K562 (cell line): ENCODE measurements around the gene ATP1A3. TPM values are rescaled to one million over a fixed set of nuclear protein-coding genes. Genes with fewer than 3 reads are reported as not detected.

Experiments used
- KDM5B ChIP-seq: fragments of 200-600 bp; sonication (generic); IDR thresholded peaks from 2 replicates; pipeline ENCODE4 v1.6.1; 2012; ENCODE audit warnings: low read depth, mild to moderate bottlenecking, moderate library complexity, low read length, control low read depth, inconsistent platforms; ENCODE audit not compliant: insufficient replicate concordance
- MTF1 ChIP-seq: fragments of 250-450 bp; sonication (Bioruptor Pico); IDR thresholded peaks from 2 replicates; pipeline ENCODE4 v1.9.0; 2021; ENCODE audit warnings: moderate library complexity, mild to moderate bottlenecking, inconsistent platforms, borderline replicate concordance
- MYBL2 ChIP-seq, 2 experiments: fragments of 450-650 bp in 1 of 2; sonication (generic) in 1 of 2; formaldehyde crosslinking in 1 of 2; IDR thresholded peaks; 2 replicates each; pipeline versions ENCODE4 v1.6.1 to v1.8.1; 2017 to 2022; ENCODE audit warnings: borderline replicate concordance in 1 of 2, inconsistent platforms in 1 of 2, low read depth in 1 of 2, mild to moderate bottlenecking in 1 of 2, missing genetic modification reagents in 1 of 2, moderate library complexity in 1 of 2
- RNF2 ChIP-seq: sonication (generic); IDR thresholded peaks from 2 replicates; pipeline ENCODE4 v1.6.1; 2016
- ZNF586 ChIP-seq: fragments of 450-650 bp; formaldehyde crosslinking; conservative IDR thresholded peaks from 2 replicates; pipeline ENCODE4 v1.4.0; 2020; ENCODE audit warnings: mild to moderate bottlenecking, moderate library complexity
- ZNF695 ChIP-seq: fragments of 450-650 bp; formaldehyde crosslinking; IDR thresholded peaks from 2 replicates; pipeline ENCODE4 v1.4.0; 2020; ENCODE audit warnings: mild to moderate bottlenecking, moderate library complexity
- polyA plus RNA-seq, 8 experiments: library from polyadenylated mRNA; depleted of rRNA in 4 of 8; stranded (reverse) in 5 of 8; unstranded in 3 of 8; fragments of >200 nt; fragmentation: Nextera tagmentation in 2 of 8; fragmentation: Illumina TruSeq in 1 of 8; extraction: Ambion mirVana in 2 of 8; extraction: Trizol in 1 of 8; gene quantifications; 2 replicates each; pipeline versions ENCODE4 v1.2.1 to v1.2.3, GENCODE V29; 2011 to 2014; ENCODE audit warnings: inconsistent platforms in 1 of 8, missing spikeins in 1 of 8
- total RNA-seq, 7 experiments: library from RNA; depleted of rRNA in 6 of 7; stranded (reverse); fragments of >200 nt in 6 of 7; fragmentation: Illumina TruSeq in 2 of 7; extraction: Trizol in 2 of 7; gene quantifications; 2 replicates each; pipeline versions ENCODE4 v1.2.1 to v1.2.3, GENCODE V29; 2011 to 2021; ENCODE audit warnings: low replicate concordance in 1 of 7
- TF ChIP-seq, protein P1 (sequence below): fragments of 200-800 bp; sonication (Bioruptor generic); IDR thresholded peaks from 2 replicates; pipeline ENCODE4 v1.6.1; 2016; ENCODE audit warnings: missing genetic modification characterization, missing compliant biosample characterization
- TF ChIP-seq, protein P2 (sequence below), 2 experiments: IDR thresholded peaks; 2 replicates each; pipeline ENCODE4 v1.6.1; 2012; ENCODE audit warnings: improper control_type of control experiment in 2 of 2, low read depth in 2 of 2, low read length in 2 of 2, borderline replicate concordance in 1 of 2

Gene ATP1A3
- total and polyA plus RNA-seq, 9 of the 15 experiments (the other 6 are each of a cell fraction or from before 2014, with no cell fraction given), result 0.03 to 1.0 (median 0.17) TPM; not detected in 3

DNA sequence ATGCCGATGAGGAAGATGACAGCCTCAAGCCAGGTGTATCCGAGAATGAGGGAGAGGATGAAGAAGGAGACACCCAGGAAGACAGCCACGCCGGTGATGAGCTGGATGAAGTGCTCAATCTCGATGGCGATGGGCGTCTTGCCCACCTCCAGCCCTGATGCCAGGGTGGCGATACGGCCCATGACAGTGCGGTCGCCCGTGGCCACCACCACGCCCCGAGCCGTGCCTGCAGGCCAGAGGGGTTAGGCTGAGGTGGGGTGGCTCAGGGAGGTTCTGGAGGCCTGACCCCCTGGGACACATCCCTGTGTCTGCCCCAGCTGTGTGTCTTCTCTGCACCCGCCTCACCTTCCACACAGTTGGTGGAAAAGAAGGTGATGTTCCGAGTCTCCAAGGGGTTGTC lies 9.1 kb downstream of the ATP1A3 start (continued):
- TF ChIP-seq, protein P1, sequence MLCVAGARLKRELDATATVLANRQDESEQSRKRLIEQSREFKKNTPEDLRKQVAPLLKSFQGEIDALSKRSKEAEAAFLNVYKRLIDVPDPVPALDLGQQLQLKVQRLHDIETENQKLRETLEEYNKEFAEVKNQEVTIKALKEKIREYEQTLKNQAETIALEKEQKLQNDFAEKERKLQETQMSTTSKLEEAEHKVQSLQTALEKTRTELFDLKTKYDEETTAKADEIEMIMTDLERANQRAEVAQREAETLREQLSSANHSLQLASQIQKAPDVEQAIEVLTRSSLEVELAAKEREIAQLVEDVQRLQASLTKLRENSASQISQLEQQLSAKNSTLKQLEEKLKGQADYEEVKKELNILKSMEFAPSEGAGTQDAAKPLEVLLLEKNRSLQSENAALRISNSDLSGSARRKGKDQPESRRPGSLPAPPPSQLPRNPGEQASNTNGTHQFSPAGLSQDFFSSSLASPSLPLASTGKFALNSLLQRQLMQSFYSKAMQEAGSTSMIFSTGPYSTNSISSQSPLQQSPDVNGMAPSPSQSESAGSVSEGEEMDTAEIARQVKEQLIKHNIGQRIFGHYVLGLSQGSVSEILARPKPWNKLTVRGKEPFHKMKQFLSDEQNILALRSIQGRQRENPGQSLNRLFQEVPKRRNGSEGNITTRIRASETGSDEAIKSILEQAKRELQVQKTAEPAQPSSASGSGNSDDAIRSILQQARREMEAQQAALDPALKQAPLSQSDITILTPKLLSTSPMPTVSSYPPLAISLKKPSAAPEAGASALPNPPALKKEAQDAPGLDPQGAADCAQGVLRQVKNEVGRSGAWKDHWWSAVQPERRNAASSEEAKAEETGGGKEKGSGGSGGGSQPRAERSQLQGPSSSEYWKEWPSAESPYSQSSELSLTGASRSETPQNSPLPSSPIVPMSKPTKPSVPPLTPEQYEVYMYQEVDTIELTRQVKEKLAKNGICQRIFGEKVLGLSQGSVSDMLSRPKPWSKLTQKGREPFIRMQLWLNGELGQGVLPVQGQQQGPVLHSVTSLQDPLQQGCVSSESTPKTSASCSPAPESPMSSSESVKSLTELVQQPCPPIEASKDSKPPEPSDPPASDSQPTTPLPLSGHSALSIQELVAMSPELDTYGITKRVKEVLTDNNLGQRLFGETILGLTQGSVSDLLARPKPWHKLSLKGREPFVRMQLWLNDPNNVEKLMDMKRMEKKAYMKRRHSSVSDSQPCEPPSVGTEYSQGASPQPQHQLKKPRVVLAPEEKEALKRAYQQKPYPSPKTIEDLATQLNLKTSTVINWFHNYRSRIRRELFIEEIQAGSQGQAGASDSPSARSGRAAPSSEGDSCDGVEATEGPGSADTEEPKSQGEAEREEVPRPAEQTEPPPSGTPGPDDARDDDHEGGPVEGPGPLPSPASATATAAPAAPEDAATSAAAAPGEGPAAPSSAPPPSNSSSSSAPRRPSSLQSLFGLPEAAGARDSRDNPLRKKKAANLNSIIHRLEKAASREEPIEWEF (CRISPR knock-in tag), result no peak
- no peak for TF ChIP-seq MYBL2 (IDR thresholded peaks at IDR 0.05; ENCODE audit: low read depth)
- no peak for TF ChIP-seq MYBL2 (CRISPR knock-in tag; IDR thresholded peaks at IDR 0.05; ENCODE audit: borderline replicate concordance)
- TF ChIP-seq, protein P2, sequence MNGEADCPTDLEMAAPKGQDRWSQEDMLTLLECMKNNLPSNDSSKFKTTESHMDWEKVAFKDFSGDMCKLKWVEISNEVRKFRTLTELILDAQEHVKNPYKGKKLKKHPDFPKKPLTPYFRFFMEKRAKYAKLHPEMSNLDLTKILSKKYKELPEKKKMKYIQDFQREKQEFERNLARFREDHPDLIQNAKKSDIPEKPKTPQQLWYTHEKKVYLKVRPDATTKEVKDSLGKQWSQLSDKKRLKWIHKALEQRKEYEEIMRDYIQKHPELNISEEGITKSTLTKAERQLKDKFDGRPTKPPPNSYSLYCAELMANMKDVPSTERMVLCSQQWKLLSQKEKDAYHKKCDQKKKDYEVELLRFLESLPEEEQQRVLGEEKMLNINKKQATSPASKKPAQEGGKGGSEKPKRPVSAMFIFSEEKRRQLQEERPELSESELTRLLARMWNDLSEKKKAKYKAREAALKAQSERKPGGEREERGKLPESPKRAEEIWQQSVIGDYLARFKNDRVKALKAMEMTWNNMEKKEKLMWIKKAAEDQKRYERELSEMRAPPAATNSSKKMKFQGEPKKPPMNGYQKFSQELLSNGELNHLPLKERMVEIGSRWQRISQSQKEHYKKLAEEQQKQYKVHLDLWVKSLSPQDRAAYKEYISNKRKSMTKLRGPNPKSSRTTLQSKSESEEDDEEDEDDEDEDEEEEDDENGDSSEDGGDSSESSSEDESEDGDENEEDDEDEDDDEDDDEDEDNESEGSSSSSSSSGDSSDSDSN (IDR thresholded peaks at IDR 0.05; ENCODE audit: borderline replicate concordance in 1 of 2, low read depth in 2 of 2, low read length in 2 of 2), result no peak
- TF ChIP-seq ZNF586 (CRISPR knock-in tag), result no peak
- TF ChIP-seq RNF2, result no peak
- TF ChIP-seq ZNF695 (CRISPR knock-in tag), result no peak
- TF ChIP-seq KDM5B, result no peak
- no peak for TF ChIP-seq MTF1 (CRISPR knock-in tag)
